ENCODE data around the gene TMIGD3.

TMIGD3 gene

DNA sequence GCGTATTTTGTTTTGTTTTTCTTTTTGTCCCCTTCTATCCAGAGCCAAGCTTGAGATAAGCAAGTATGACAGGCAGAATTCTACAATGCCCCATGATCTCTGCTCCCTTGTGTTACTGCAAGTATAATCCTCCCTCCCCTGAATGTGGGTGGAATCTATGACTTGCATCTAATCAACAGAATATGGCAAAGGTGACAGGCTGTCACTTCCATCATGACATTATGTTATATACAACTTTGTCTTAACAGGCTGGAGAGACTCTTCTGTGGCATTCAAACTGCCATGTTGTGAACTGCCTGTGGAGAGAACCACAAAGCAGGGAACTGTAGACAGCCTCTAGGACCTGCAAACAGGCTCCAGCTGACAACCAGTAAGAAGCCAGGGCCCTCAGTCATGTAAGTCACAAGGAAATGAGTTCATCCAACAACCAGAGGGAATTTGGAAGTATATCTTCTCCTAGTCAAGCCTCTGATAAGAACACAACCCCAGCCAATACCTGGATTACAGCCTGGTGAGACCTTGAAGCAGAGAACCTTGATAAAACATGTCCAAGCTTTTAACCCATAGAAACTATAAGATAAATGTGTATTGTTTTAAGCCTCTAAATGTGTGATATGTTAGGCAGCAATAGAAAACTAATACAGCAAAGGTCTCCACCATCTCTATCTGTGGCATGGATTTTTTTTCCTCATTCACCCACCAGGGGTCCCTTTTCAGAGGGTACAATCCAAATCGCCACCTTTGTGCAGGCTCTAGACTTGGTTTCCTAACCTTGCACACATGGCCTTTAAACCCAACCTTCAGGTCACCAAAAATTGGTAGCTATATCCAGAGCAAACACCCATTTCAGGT is 35.3 kb downstream of the TMIGD3 start:
- TF ChIP-seq, protein P1, sequence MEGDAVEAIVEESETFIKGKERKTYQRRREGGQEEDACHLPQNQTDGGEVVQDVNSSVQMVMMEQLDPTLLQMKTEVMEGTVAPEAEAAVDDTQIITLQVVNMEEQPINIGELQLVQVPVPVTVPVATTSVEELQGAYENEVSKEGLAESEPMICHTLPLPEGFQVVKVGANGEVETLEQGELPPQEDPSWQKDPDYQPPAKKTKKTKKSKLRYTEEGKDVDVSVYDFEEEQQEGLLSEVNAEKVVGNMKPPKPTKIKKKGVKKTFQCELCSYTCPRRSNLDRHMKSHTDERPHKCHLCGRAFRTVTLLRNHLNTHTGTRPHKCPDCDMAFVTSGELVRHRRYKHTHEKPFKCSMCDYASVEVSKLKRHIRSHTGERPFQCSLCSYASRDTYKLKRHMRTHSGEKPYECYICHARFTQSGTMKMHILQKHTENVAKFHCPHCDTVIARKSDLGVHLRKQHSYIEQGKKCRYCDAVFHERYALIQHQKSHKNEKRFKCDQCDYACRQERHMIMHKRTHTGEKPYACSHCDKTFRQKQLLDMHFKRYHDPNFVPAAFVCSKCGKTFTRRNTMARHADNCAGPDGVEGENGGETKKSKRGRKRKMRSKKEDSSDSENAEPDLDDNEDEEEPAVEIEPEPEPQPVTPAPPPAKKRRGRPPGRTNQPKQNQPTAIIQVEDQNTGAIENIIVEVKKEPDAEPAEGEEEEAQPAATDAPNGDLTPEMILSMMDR (conservative IDR thresholded peaks at IDR 0.05): peak; percentile 12; the same call in 1 of the 2 replicates
- no peak for TF ChIP-seq ZFX (IDR thresholded peaks at IDR 0.05)

DNA sequence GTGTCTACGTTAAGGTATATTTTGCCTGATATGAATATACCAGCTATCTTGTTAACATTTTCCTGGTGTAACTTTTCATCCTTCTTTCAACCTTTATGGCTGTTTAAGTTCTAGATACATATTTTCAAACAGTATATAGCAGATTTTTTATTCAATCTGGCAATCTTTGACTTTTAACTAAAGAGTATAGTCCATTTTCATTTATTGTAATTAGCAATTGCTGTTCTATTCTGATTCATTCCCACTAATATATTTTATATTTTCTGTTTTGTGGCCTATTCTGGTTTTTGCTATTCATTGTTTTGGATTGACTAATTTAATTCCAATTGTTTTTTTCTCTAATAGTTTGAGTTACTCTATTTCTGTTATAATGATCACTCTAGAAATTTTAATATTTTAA is 37.0 kb downstream of the TMIGD3 start:
- no peak for TF ChIP-seq ZFX (IDR thresholded peaks at IDR 0.05)
- TF ChIP-seq, protein P1 (conservative IDR thresholded peaks at IDR 0.05): no peak

More for the DNA sequence above, 35.3 kb downstream of the TMIGD3 start:
- no peak overlapping the region for H3K27ac ChIP-seq

DNA sequence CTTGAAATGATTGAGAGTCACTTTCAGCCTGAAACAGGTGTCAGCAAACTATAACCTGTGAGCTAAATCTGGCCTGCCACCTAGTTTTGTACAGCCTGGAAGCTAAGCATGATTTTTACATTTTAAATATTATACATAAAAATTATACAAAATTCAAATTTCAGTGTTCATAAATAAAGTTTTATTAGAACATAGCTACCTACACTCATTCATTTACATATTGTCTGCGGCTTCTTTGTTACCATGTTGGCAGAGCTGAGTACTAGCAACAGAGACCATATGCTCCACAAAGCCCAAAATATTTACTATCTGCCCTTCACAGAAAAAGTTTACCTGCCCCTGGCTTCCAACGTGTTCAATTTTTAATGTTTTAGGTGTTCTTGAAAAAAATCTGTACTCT is 37.7 kb downstream of the TMIGD3 start:
- TF ChIP-seq, protein P1 (conservative IDR thresholded peaks at IDR 0.05): no peak
- TF ChIP-seq ZFX (IDR thresholded peaks at IDR 0.05): no peak
- no peak overlapping the region for H3K27ac ChIP-seq

More for the DNA sequence above, 37.0 kb downstream of the TMIGD3 start:
- no peak overlapping the region for H3K27ac ChIP-seq

DNA sequence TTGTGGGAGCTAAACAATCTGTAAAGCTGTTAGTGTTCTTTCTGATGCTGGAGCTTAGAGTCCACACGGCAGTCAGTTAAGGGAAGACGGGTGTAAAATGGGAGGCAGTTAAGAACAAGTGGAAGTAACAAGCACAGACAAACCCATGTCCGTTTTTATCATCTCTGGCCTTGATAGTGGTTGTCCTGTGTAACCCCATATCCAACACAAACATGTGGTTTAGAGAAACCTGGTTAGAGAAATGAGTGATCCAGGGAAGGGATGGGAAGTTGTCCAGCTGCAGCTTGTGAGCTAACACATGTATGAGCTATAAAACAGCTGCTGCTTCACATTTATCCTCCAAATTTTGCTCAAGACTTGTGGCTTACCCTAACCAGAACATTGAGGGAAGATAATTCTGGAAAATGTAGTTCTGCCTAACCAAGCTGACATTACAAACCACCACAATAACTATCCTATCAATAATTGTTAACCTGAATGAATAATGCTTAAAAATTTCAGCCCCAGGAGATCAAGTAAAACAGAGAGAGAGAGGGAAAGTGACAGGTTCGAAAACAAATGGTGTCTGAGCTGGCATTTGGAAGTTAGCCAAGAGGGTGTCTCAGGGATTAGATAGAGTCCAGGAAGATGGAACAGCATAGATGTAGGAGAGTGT is 40.3 kb downstream of the TMIGD3 start:
- no peak overlapping the region for H3K27ac ChIP-seq
- no peak for TF ChIP-seq ZFX (IDR thresholded peaks at IDR 0.05)

DNA sequence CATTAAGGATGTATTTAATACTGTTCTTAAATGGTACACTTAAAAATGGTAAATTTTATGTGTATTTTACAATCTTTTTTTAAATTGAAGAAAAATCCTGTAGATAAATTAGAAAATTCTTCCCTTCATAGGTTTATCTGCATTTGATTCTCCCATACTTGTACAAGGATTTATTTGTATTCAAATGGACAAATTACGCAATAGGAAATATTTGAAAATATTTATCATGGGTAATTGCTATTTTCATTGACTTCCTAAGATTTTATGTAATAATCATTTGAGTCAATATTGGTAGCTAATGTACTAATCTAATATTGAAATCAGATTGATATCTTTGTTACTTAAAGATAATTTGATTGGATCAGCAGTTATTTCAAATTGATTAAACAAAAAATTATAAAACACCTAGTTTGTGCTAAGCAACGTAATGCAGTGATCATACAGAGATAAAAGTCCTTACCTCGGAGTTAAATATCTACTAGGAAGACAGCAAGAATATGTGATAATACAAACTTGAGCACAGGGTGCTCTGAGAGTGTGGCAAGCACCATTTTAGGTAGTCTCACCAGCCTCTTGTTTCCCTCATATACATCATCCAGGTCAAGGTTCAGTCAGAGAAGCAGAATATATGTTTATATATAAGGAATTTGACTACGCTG is 40.9 kb downstream of the TMIGD3 start:
- H3K27ac ChIP-seq: no peak overlapping the region
- TF ChIP-seq ZFX (IDR thresholded peaks at IDR 0.05): no peak
- TF ChIP-seq, protein P1 (conservative IDR thresholded peaks at IDR 0.05): no peak

DNA sequence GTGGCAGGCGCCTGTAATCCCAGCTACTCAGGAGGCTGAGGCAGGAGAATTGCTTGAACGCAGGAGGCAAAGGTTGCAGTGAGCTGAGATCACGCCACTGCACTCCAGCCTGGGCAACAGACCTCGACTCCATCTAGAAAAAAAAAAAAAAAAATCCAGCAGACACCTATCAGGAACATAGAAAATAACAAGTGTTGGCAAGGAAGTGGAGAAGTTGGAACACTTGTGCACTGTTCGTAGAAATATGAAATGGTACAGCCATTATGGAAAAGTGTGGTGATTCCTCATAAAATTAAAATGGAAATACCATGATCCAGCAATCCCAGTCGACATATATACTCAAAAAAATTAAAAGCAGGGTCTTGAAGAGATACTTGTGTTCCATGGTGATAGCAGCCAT is 41.7 kb downstream of the TMIGD3 start:
- no peak overlapping the region for H3K27ac ChIP-seq
- no peak for TF ChIP-seq ZFX (IDR thresholded peaks at IDR 0.05)
- TF ChIP-seq, protein P1 (conservative IDR thresholded peaks at IDR 0.05): no peak

DNA sequence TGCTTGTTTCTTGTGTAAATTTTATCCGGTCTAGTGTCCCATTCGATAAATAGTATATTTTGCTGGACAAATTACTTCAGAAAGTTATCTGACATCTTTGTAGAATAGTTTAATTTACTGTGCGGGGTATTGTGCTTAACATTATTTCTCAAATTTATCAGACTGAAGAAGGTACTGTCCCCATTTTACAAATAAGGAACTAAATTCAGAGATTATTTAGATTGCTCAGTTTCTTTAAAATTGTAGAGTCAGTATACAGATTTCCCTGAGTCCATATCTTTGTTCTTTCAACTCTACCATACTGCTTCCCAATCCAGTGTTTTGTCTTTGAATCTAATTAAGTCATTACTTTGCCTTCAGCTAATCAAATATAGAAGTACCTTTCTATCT is 47.8 kb downstream of the TMIGD3 start:
- TF ChIP-seq, protein P1 (conservative IDR thresholded peaks at IDR 0.05): no peak
- TF ChIP-seq ZFX (IDR thresholded peaks at IDR 0.05): no peak
- H3K27ac ChIP-seq: no peak overlapping the region
